Ovary (tissue), 3 donors: ENCODE results near the gene FBXO17.

Experiments used
- CTCF ChIP-seq, 3 donors: fragments of 450-650 bp in 2 of 3; fragments of 200-600 bp in 1 of 3; IDR thresholded peaks; one replicate each; pipeline versions ENCODE4 v1.5.1 to v1.8.0; 2016 to 2022; ENCODE audit warnings: antibody characterized with exemption in 3 of 3, mild to moderate bottlenecking in 1 of 3
- POLR2A ChIP-seq: fragments of 450-650 bp; IDR thresholded peaks from one replicate; pipeline ENCODE4 v1.6.1; 2017; ENCODE audit warnings: antibody characterized with exemption, mild to moderate bottlenecking, moderate library complexity
- donor health status: DM: no; HTN: no; CAD: no.

GRCh38 chr19:38939957-38940356, 35.6 kb downstream of the FBXO17 start:
- no peak for TF ChIP-seq CTCF (IDR thresholded peaks at IDR 0.05)
- no peak for TF ChIP-seq POLR2A
